GM21360 (cell line): Measurements from ENCODE around the gene FST.

ENCODE experiments used
- ATAC-seq: cut with Tn5 transposase; IDR thresholded peaks from one replicate; pipeline ENCODE4 v1.9.1; 2021; ENCODE audit warnings: mild to moderate bottlenecking, moderate library complexity; ENCODE audit not compliant: unreplicated experiment

The FST gene

GRCh38 chr5:53480416-53481158 lies at the start of gene FST:
Gene FST, plus strand, starts transcription at chr5:53480629. Its CDS starts 163 bp downstream, at chr5:53480792.
- ATAC-seq: no peak

GRCh38 chr5:53431665-53432064 lies 48.8 kb upstream of the FST start:
- ATAC-seq: no peak

GRCh38 chr5:53433026-53433425 lies 47.4 kb upstream of the FST start:
- ATAC-seq: no peak

GRCh38 chr5:53434541-53434940 lies 45.9 kb upstream of the FST start:
- ATAC-seq: no peak

GRCh38 chr5:53436480-53437191 lies 43.8 kb upstream of the FST start:
- no peak for ATAC-seq

GRCh38 chr5:53438079-53438478 lies 42.4 kb upstream of the FST start:
- ATAC-seq: no peak

- ATAC-seq: no peak
Measured at GRCh38 chr5:53438486-53439472, 41.6 kb upstream of the FST start.

GRCh38 chr5:53442961-53443360 lies 37.5 kb upstream of the FST start:
- ATAC-seq: no peak

GRCh38 chr5:53445569-53445968 lies 34.9 kb upstream of the FST start:
- ATAC-seq: no peak

- no peak for ATAC-seq
Measured at GRCh38 chr5:53446908-53447307, 33.5 kb upstream of the FST start.

- no peak for ATAC-seq
Measured at GRCh38 chr5:53448851-53449250, 31.6 kb upstream of the FST start.

- ATAC-seq: no peak
Measured at GRCh38 chr5:53453898-53454718, 26.3 kb upstream of the FST start.

- no peak for ATAC-seq
Measured at GRCh38 chr5:53454719-53455000, 25.8 kb upstream of the FST start.

- no peak for ATAC-seq
Measured at GRCh38 chr5:53456366-53456765, 24.1 kb upstream of the FST start.

- no peak for ATAC-seq
Measured at GRCh38 chr5:53463909-53464621, 16.4 kb upstream of the FST start.

- ATAC-seq: no peak
Measured at GRCh38 chr5:53464722-53465121, 15.7 kb upstream of the FST start.

- no peak for ATAC-seq
Measured at GRCh38 chr5:53469946-53470687, 10.3 kb upstream of the FST start.

GRCh38 chr5:53472279-53472678 lies 8.2 kb upstream of the FST start:
- ATAC-seq: no peak
